Measurements from ENCODE around the gene PPP2R5D. TPM values are rescaled to one million over a fixed set of nuclear protein-coding genes. Genes with fewer than 3 reads are reported as not detected.

Gene PPP2R5D
- total and polyA plus RNA-seq, 2 donors, result 25.0 to 45.8 TPM

- H3K27ac ChIP-seq (ENCODE audit: low read depth in 1 of 2, low read length in 1 of 2), result peak overlapping the region; percentile 83 to 92
- DNase-seq (ENCODE audit: low read depth in 6 of 9, low spot score in 9 of 9), result no peak
- H3K27me3 ChIP-seq (ENCODE audit: control insufficient read depth in 2 of 2, insufficient read depth in 1 of 2, low read length in 1 of 2), result no peaks in the 10 kb centered on the region
- peaks cover 27 to 36% of the 10 kb centered on the region in 2 donors for H3K36me3 ChIP-seq (ENCODE audit: control insufficient read depth in 2 of 2, insufficient read depth in 2 of 2, low read length in 1 of 2)
- no peaks in the 10 kb centered on the region for H3K9me3 ChIP-seq (ENCODE audit: control insufficient read depth in 2 of 2, insufficient read depth in 1 of 2, low read length in 1 of 2)
- peak overlapping the region; percentile 71 to 96 for H3K4me3 ChIP-seq (ENCODE audit: low read length in 2 of 2)
- WGBS, result 22% methylated on average over 15 of the region's 15 CpGs
- H3K4me1 ChIP-seq (ENCODE audit: control insufficient read depth in 2 of 2, insufficient read depth in 2 of 2, low read length in 2 of 2), result peaks cover 14 to 23% of the 10 kb centered on the region in 2 donors
Measured at GRCh38 chr6:43060034-43060754, 75.8 kb downstream of the PPP2R5D start.

GRCh38 chr6:43060755-43061633, 76.6 kb downstream of the PPP2R5D start:
- Histone ChIP-seq H3K36me3 (ENCODE audit: control insufficient read depth in 2 of 2, insufficient read depth in 2 of 2, low read length in 1 of 2) (peaks cover 30 to 36% of the 10 kb centered on the region in 2 donors), H3K27me3 (ENCODE audit: control insufficient read depth in 2 of 2, insufficient read depth in 1 of 2, low read length in 1 of 2) (no peaks in the 10 kb centered on the region), H3K27ac (ENCODE audit: low read depth in 1 of 2, low read length in 1 of 2) (no peak overlapping the region), H3K9me3 (ENCODE audit: control insufficient read depth in 2 of 2, insufficient read depth in 1 of 2, low read length in 1 of 2) (no peaks in the 10 kb centered on the region), H3K4me3 (ENCODE audit: low read length in 2 of 2) (peak overlapping the region in 1 of 2 donors; percentile 71), H3K4me1 (ENCODE audit: control insufficient read depth in 2 of 2, insufficient read depth in 2 of 2, low read length in 2 of 2) (peaks cover 14 to 23% of the 10 kb centered on the region in 2 donors)
- WGBS, result 96% methylated on average over 12 of the region's 12 CpGs
- DNase-seq (ENCODE audit: low read depth in 6 of 9, low spot score in 9 of 9), result no peak

- peaks cover 32 to 33% of the 10 kb centered on the region in 2 donors for H3K36me3 ChIP-seq (ENCODE audit: control insufficient read depth in 2 of 2, insufficient read depth in 2 of 2, low read length in 1 of 2)
- no peaks in the 10 kb centered on the region for H3K27me3 ChIP-seq (ENCODE audit: control insufficient read depth in 2 of 2, insufficient read depth in 1 of 2, low read length in 1 of 2)
- peaks cover 14 to 23% of the 10 kb centered on the region in 2 donors for H3K4me1 ChIP-seq (ENCODE audit: control insufficient read depth in 2 of 2, insufficient read depth in 2 of 2, low read length in 2 of 2)
- DNase-seq (ENCODE audit: low read depth in 6 of 9, low spot score in 9 of 9), result no peak
- 95% methylated on average over 2 of the region's 2 CpGs for WGBS
- H3K27ac ChIP-seq (ENCODE audit: low read depth in 1 of 2, low read length in 1 of 2), result no peak overlapping the region
- H3K4me3 ChIP-seq (ENCODE audit: low read length in 2 of 2), result no peak overlapping the region
- no peaks in the 10 kb centered on the region for H3K9me3 ChIP-seq (ENCODE audit: control insufficient read depth in 2 of 2, insufficient read depth in 1 of 2, low read length in 1 of 2)
Measured at GRCh38 chr6:43061861-43062260, 77.5 kb downstream of the PPP2R5D start.

Other genes starting within 250 kb of the PPP2R5D start
- gene TBCC, start 238.5 kb upstream of the PPP2R5D start, total RNA-seq, result 31.2 TPM
- 64.5 TPM for gene TBCC, start 238.5 kb upstream of the PPP2R5D start, polyA plus RNA-seq
- gene BICRAL, start 202.5 kb upstream of the PPP2R5D start, total RNA-seq, result 6.4 TPM
- gene BICRAL, start 202.5 kb upstream of the PPP2R5D start, polyA plus RNA-seq, result 6.7 TPM
- 77.1 TPM for gene RPL7L1, start 105.0 kb upstream of the PPP2R5D start, total RNA-seq
- 59.5 TPM for gene RPL7L1, start 105.0 kb upstream of the PPP2R5D start, polyA plus RNA-seq
- 145 TPM for gene PTCRA, start 68.5 kb upstream of the PPP2R5D start, total RNA-seq
- 13.4 TPM for gene PTCRA, start 68.5 kb upstream of the PPP2R5D start, polyA plus RNA-seq
- 62.6 TPM for gene CNPY3, start 55.1 kb upstream of the PPP2R5D start, total RNA-seq
- 59.3 TPM for gene CNPY3, start 55.1 kb upstream of the PPP2R5D start, polyA plus RNA-seq
- gene GNMT, start 23.8 kb upstream of the PPP2R5D start, total RNA-seq, result 3.0 TPM
- 2.6 TPM for gene GNMT, start 23.8 kb upstream of the PPP2R5D start, polyA plus RNA-seq
- 14.6 TPM for gene PEX6, start 5.4 kb upstream of the PPP2R5D start, total RNA-seq
- 16.6 TPM for gene PEX6, start 5.4 kb upstream of the PPP2R5D start, polyA plus RNA-seq
- 101 TPM for gene MEA1, start 29.4 kb downstream of the PPP2R5D start, total RNA-seq
- 72.3 TPM for gene MEA1, start 29.4 kb downstream of the PPP2R5D start, polyA plus RNA-seq
- gene KLHDC3, start 29.7 kb downstream of the PPP2R5D start, total RNA-seq, result 73.8 TPM
- 87.0 TPM for gene KLHDC3, start 29.7 kb downstream of the PPP2R5D start, polyA plus RNA-seq
- gene RRP36, start 37.1 kb downstream of the PPP2R5D start, total RNA-seq, result 64.6 TPM
- gene RRP36, start 37.1 kb downstream of the PPP2R5D start, polyA plus RNA-seq, result 50.1 TPM
- gene CUL7, start 69.3 kb downstream of the PPP2R5D start, total RNA-seq, result 9.4 TPM
- 5.5 TPM for gene CUL7, start 69.3 kb downstream of the PPP2R5D start, polyA plus RNA-seq
- 28.0 TPM for gene MRPL2, start 74.9 kb downstream of the PPP2R5D start, total RNA-seq
- 49.9 TPM for gene MRPL2, start 74.9 kb downstream of the PPP2R5D start, polyA plus RNA-seq
- 20.3 TPM for gene KLC4, start 75.1 kb downstream of the PPP2R5D start, total RNA-seq
- 27.1 TPM for gene KLC4, start 75.1 kb downstream of the PPP2R5D start, polyA plus RNA-seq
- gene PTK7, start 91.7 kb downstream of the PPP2R5D start, total RNA-seq, result 48.1 TPM
- gene PTK7, start 91.7 kb downstream of the PPP2R5D start, polyA plus RNA-seq, result 101 TPM
- gene SRF, start 186.7 kb downstream of the PPP2R5D start, total RNA-seq, result 18.1 TPM
- gene SRF, start 186.7 kb downstream of the PPP2R5D start, polyA plus RNA-seq, result 25.5 TPM
- gene CUL9, start 197.6 kb downstream of the PPP2R5D start, total RNA-seq, result 25.3 TPM
- 119 TPM for gene CUL9, start 197.6 kb downstream of the PPP2R5D start, polyA plus RNA-seq
- 58.9 TPM for gene DNPH1, start 244.9 kb downstream of the PPP2R5D start, total RNA-seq
- gene DNPH1, start 244.9 kb downstream of the PPP2R5D start, polyA plus RNA-seq, result 46.7 TPM